ENCODE results near the gene SMAD9.

SMAD9 gene

DNA sequence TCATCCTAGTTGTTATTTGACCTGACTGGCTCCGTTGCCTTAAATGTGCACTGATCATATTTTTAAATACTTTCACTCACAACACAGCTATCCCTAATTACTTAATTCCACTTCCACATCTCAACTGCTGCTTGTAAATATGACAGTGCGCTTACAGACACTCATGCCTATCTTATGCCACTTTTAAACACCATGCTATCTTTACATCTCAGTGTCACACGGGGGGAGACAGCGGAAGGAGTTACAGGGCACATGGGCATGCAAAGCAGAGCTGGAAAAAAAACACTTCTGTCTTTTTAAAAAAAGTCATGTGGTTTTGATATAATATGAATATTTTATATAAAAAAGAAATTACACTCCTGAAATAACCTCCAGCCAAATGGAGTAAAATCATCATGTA is 44.1 kb downstream of the SMAD9 start:
- Histone ChIP-seq H3K4me2 (ENCODE audit: low read depth, low read length, poor library complexity, severe bottlenecking) (no peak overlapping the region), H3F3A (ENCODE audit: low read depth) (no peaks in the 10 kb centered on the region), H3K4me3 (ENCODE audit: low read length, poor library complexity, severe bottlenecking) (no peak overlapping the region), H2AFZ (ENCODE audit: low read length) (no peak overlapping the region), H3K9me2 (replicated peaks; ENCODE audit: low read depth, low read length) (no peaks in the 10 kb centered on the region), H3K4me1 (ENCODE audit: insufficient read depth, low read length, poor library complexity, severe bottlenecking) (no peaks in the 10 kb centered on the region), H3K9me3 (ENCODE audit: insufficient read depth, low read depth, low read length) (no peaks in the 10 kb centered on the region), H3K36me3 (ENCODE audit: insufficient read depth, low read length) (no peaks in the 10 kb centered on the region), H3K9ac (ENCODE audit: low read depth, low read length, poor library complexity, severe bottlenecking) (no peak overlapping the region), H4K20me1 (ENCODE audit: insufficient read depth, low read length, poor library complexity, severe bottlenecking) (no peaks in the 10 kb centered on the region), H3K27me3 (ENCODE audit: insufficient read depth, low read length, poor library complexity, severe bottlenecking) (no peaks in the 10 kb centered on the region), H3K79me2 (ENCODE audit: insufficient read depth, low read length) (no peaks in the 10 kb centered on the region)
- TF ChIP-seq, protein P1, sequence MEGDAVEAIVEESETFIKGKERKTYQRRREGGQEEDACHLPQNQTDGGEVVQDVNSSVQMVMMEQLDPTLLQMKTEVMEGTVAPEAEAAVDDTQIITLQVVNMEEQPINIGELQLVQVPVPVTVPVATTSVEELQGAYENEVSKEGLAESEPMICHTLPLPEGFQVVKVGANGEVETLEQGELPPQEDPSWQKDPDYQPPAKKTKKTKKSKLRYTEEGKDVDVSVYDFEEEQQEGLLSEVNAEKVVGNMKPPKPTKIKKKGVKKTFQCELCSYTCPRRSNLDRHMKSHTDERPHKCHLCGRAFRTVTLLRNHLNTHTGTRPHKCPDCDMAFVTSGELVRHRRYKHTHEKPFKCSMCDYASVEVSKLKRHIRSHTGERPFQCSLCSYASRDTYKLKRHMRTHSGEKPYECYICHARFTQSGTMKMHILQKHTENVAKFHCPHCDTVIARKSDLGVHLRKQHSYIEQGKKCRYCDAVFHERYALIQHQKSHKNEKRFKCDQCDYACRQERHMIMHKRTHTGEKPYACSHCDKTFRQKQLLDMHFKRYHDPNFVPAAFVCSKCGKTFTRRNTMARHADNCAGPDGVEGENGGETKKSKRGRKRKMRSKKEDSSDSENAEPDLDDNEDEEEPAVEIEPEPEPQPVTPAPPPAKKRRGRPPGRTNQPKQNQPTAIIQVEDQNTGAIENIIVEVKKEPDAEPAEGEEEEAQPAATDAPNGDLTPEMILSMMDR (conservative IDR thresholded peaks at IDR 0.05; ENCODE audit: low read length), result no peak
- no peak for TF ChIP-seq EZH2phosphoT487 (IDR thresholded peaks at IDR 0.05; ENCODE audit: borderline replicate concordance)

DNA sequence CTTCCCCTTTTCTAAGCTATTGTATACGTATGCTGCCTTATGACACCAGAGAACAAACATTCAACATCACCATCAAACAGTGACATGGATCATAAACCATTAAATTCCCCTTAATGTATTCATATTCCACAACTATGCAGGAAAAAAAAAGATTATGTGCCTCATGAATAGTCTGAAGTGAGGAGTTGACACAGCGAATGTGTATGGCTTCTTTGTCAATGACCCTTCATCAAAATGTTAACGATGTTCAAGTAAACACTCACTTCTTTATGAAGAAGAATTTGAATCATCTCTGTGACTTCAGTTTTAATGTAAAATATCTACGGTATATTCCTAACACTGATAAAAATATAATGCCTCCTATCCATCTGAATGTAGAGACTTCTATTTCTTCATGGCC is 44.6 kb downstream of the SMAD9 start:
- no peaks in the 10 kb centered on the region for H3K4me1 ChIP-seq (ENCODE audit: insufficient read depth, low read length, poor library complexity, severe bottlenecking)
- H3K27me3 ChIP-seq (ENCODE audit: insufficient read depth, low read length, poor library complexity, severe bottlenecking), result no peaks in the 10 kb centered on the region
- no peaks in the 10 kb centered on the region for H3K9me2 ChIP-seq (replicated peaks; ENCODE audit: low read depth, low read length)
- no peak overlapping the region for H3K4me2 ChIP-seq (ENCODE audit: low read depth, low read length, poor library complexity, severe bottlenecking)
- H3K9ac ChIP-seq (ENCODE audit: low read depth, low read length, poor library complexity, severe bottlenecking), result no peak overlapping the region
- H4K20me1 ChIP-seq (ENCODE audit: insufficient read depth, low read length, poor library complexity, severe bottlenecking), result no peaks in the 10 kb centered on the region
- no peak overlapping the region for H2AFZ ChIP-seq (ENCODE audit: low read length)
- no peaks in the 10 kb centered on the region for H3F3A ChIP-seq (ENCODE audit: low read depth)
- TF ChIP-seq, protein P1 (conservative IDR thresholded peaks at IDR 0.05; ENCODE audit: low read length), result no peak
- no peak for TF ChIP-seq EZH2phosphoT487 (IDR thresholded peaks at IDR 0.05; ENCODE audit: borderline replicate concordance)
- no peaks in the 10 kb centered on the region for H3K9me3 ChIP-seq (ENCODE audit: insufficient read depth, low read depth, low read length)
- no peak overlapping the region for H3K4me3 ChIP-seq (ENCODE audit: low read length, poor library complexity, severe bottlenecking)
- no peaks in the 10 kb centered on the region for H3K36me3 ChIP-seq (ENCODE audit: insufficient read depth, low read length)
- H3K79me2 ChIP-seq (ENCODE audit: insufficient read depth, low read length), result no peaks in the 10 kb centered on the region

DNA sequence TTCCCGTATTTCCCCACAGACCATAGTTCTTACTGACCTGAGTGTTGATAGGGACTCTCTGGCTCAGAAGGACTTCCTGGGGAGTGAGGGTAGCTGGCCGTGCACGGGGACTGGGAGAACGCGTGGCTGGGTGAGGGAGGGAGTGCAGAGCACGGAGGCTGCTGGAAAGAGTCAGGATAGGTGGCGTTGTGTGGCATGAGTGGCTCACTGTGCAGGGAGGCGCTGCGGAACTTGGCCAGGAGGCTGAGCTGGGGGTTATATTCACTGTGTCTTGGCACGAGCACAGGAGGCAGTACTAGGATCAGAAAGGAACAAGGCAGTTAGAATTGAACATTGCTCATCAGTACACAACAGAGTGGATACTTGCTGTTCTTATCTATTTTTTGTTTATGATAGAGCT is 47.4 kb downstream of the SMAD9 start:
- H3K9me3 ChIP-seq (ENCODE audit: insufficient read depth, low read depth, low read length), result no peaks in the 10 kb centered on the region
- H3K4me3 ChIP-seq (ENCODE audit: low read length, poor library complexity, severe bottlenecking), result no peak overlapping the region
- no peaks in the 10 kb centered on the region for H3K36me3 ChIP-seq (ENCODE audit: insufficient read depth, low read length)
- no peaks in the 10 kb centered on the region for H3K27me3 ChIP-seq (ENCODE audit: insufficient read depth, low read length, poor library complexity, severe bottlenecking)
- H3F3A ChIP-seq (ENCODE audit: low read depth), result no peaks in the 10 kb centered on the region
- no peak overlapping the region for H3K4me2 ChIP-seq (ENCODE audit: low read depth, low read length, poor library complexity, severe bottlenecking)
- TF ChIP-seq, protein P1 (conservative IDR thresholded peaks at IDR 0.05; ENCODE audit: low read length), result no peak
- no peak for TF ChIP-seq EZH2phosphoT487 (IDR thresholded peaks at IDR 0.05; ENCODE audit: borderline replicate concordance)
- no peaks in the 10 kb centered on the region for H3K9me2 ChIP-seq (replicated peaks; ENCODE audit: low read depth, low read length)
- H3K9ac ChIP-seq (ENCODE audit: low read depth, low read length, poor library complexity, severe bottlenecking), result no peak overlapping the region
- H4K20me1 ChIP-seq (ENCODE audit: insufficient read depth, low read length, poor library complexity, severe bottlenecking), result no peaks in the 10 kb centered on the region
- H3K79me2 ChIP-seq (ENCODE audit: insufficient read depth, low read length), result no peaks in the 10 kb centered on the region
- H2AFZ ChIP-seq (ENCODE audit: low read length), result no peak overlapping the region
- H3K4me1 ChIP-seq (ENCODE audit: insufficient read depth, low read length, poor library complexity, severe bottlenecking), result no peaks in the 10 kb centered on the region
